Non-pigmented ciliary epithelial cell (primary cell): ENCODE data around the gene ARMC8.

ENCODE experiments used
- DNase-seq: peaks from one replicate; pipeline ENCODE4 v3.0.0-alpha.2; 2010; ENCODE audit warnings: low read depth

Gene ARMC8

GRCh38 chr3:138307899-138308298 lies 120.8 kb downstream of the ARMC8 start:
- DNase-seq = no peak

DNA sequence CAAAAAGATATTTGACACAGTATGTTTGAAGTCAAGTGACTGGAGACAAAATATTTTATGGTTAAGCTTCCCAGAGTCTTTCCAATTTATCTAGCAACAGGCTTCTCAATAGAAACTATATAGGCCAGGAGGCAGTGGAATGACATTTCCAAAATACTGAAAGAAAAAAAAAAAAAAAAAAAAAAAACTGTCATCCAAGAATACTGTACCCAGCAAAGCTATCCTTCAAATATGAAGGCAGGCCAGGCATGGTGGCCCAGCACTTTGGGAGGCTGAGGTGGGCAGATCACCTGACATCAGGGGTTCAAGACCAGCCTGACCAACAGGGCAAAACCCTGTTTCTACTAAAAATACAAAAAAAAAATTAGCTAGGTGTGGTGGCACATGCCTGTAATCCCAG lies 121.7 kb downstream of the ARMC8 start:
- DNase-seq = no peak

DNA sequence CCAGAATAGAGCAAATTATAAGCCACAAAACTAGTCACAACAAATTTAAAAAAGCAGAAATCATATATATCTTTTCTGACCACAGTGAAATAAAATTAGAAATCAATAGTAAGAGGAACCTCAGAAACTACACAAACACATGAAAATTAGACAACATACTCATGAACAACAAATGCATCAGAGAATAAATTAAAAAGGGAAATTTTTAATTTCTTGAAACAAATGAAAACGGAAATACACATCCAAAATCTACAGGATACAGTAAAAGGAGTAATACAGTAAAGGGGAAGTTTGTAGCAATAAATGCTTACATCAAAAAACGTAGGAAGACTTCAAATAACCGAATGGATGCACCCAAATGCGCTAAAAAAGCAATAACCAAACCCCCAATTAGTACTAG lies 123.4 kb downstream of the ARMC8 start:
- no peak for DNase-seq

DNA sequence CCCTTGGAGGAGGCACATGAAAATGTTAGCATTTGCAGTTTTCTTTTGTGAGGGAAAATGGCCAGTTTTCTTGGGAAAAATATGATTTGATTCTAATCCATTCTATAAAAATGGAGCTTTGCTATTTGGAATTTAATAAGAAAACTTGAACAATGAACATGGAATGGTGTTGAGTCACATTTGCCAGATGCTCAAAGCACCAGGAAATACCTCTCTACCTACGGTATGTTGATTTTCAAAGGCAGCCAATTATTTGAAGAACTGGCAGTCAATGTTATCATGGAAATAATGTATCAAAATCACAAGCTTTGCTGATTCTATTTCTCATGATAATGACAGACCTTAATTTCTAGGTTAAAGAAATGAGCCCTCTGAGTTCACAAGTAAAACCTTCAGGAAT lies 127.7 kb downstream of the ARMC8 start:
- DNase-seq = peak; percentile 22

- no peak for DNase-seq
Observed at GRCh38 chr3:138317687-138318086, 130.6 kb downstream of the ARMC8 start.

GRCh38 chr3:138323971-138324370 lies 136.9 kb downstream of the ARMC8 start:
- no peak for DNase-seq

DNA sequence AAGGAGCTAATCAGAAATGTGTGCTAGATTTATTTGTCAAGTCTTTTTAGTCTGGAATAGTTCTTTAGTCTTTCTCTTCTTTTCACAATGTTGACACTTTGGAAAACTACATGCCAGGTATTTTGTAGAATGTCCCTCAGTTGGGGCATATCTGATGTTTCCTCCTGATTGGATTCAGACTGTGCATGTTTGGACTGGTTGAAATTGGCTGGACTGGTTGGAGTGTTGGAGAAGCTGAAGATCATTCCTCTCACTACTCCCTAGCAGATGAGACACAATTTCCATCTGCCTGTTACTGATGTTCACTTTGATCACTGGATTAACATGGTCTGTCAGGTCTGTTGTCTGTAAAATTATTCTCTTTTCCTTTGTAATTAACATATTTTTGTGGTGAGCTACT lies 138.9 kb downstream of the ARMC8 start:
- DNase-seq = no peak

DNA sequence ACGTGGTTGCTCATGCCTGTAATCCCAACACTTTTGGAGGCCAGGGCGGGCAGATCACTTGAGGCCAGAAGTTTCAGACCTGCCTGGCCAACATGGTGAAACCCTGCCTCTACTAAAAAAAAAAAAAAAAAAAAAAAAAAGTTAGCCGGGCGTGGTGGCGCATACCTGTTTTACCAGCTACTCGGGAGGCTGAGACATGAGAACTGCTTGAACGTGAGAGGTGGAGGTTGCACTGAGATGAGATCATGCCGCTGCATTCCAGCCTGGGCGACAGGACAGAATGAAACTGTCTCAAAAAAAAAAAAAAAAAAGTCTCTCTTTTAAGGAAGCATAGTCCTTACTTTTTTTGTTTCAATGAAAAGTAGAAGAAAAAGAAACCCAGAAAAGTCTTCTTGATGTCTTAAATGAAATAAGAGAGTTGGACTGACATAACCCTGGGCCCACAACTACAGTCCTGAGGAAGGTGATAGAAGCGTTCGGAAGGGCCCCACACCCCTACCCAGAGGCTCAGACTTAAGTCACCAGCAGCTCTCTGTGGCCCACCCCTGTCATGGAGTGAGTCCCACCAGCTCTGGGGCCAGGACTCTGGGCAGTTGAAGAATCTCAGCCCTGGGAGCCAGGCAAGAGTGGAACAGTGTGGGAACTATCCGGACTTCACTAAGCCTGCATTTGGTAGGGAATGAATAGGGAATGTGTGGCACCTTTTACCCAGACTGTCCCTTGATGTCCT lies 139.9 kb downstream of the ARMC8 start:
- DNase-seq = no peak

GRCh38 chr3:138327831-138328230 lies 140.7 kb downstream of the ARMC8 start:
- DNase-seq = no peak

DNA sequence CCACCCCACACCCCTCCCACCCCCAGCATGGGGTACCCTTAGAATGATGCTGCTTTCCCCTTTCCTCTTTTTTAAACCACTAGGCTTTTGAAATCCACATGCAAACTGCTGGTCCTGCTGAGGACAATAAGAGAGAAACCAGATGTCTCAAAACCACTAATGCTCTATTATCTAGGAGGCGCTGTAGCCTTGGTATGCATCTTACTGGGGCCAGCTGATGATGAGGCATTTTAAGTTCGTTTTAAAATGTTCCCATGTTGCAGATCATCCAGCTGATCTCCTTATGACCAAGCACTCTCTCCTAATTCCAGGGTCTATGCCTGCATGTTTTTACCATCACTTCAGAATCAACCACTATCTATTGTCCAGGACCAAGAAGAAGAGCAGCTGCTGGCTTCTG lies 141.2 kb downstream of the ARMC8 start:
- no peak for DNase-seq

DNA sequence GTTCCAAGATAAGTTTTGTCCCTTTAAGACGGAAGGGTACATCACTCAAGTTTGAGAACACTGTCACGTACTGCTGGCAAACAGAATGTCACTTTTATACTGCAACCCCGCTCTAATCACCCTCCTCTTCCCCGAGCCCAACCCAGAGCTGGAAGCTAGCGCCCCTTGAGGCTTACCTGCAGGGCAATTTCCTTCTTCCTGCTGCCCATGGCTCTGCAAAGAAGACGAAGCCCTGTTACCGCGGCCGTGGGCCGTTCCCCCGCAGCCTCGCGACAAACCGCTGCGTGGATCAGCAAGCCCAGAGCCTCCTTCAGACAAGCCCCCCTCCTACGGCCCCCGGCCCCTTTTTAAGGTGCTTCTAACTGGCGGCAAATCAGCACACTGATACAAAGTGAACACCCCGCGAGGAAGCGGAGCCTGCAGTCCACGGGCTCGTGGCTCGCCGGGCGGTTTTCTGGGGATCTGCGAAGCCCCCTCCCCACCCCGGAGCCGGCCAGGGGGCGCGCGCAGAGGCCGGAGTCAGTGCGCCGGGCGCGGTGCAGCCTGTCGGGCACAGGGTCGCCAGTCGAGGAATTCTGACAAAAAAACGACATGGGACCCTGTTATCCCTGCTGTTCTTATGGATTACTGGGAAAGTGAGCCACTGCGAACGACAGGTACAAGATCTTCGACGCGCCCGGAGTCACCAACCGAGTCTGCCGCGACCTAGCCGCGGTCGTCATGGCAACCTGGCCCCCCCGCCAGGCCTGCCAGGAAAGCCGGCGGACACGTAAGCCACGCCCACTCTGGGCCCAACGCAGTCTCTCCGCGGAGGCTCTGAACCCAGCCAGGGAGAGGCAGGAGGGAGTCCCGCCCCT lies 142.3 kb downstream of the ARMC8 start, which contains the start of gene NME9:
Gene NME9, minus strand, starts transcription at position 725 of the 857 bp plus-strand sequence. Its CDS starts 516 bp downstream, at position 209.
- DNase-seq = no peak

DNA sequence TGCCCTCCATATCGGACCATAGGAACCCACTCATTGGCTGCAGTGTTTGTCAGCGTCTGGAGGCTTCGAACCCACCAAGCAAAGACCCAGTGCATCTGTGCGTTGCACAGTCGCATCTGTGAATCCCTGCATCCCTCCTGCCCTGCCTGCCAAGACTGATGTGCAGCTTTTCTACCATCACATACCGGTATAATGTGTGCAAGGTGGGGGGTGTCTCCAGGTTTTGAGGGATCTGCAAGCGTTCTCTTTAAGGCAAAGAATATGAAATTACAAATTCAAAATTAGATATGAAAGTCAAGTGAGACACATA lies 142.8 kb downstream of the ARMC8 start:
- no peak for DNase-seq

DNA sequence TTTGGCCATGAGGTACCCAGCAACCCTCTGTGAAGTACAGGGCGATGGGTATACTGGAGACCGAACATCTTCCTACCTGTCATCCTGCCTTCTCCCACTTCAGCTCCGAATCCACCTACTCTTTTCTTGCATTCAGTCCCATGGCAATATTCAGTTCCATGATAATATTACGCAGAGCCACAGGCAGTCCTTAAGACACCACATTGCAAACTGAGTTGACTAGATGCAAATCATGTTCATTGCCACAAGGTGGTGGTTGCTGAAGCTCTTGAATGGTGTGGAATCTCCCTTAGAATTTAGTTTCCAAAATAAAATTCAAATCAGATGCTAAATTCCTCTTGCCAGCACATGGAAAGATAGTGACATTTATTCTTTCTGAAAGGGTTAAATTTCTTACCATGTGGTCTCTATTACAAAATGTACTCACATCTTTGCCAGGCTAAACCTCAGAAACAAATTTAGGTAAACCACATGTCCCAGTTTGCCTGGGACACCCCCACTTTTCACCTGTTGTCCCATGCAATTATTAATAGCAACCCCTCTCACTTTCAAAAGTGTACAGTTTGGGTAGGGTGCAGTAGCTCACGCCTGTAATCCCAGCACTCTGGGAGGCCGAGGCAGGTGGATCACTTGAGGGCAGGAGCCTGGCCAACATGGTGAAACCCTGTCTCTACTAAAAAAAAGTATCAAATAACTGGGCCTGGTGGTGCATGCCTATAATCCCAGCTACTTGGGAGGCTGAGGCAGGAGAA lies 144.2 kb downstream of the ARMC8 start:
- no peak for DNase-seq

DNA sequence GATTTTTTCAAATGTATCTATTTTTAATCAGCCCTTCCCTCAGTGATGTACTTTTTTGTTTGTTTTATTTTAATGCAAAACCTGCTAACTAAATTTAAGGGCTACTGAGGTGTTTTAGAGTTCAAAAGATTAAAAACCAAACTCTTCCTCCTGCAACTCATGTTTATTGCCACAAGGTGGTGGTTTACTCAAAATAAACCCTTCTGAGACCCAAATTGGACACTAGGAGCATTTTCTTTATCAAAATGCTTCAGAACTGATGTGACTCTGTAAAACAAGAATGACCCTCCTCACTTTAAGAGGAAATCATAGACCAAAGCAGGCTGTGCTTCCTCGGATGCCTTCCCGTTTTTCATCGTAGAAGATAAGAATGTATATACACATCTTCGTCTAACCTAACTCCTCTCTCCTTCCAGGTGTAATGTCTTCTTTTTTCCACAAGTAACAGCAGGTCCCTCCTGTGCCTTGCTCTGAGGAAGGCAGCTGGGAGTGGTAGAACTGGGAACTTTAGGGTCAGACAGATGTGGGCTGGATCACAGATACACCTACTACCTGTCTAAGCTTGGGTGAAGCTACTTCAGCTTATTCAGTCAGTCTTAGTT lies 145.5 kb downstream of the ARMC8 start:
- DNase-seq = no peak

GRCh38 chr3:138334608-138335007 lies 147.5 kb downstream of the ARMC8 start:
- no peak for DNase-seq

- no peak for DNase-seq
Observed at GRCh38 chr3:138336454-138336999, 149.4 kb downstream of the ARMC8 start.

DNA sequence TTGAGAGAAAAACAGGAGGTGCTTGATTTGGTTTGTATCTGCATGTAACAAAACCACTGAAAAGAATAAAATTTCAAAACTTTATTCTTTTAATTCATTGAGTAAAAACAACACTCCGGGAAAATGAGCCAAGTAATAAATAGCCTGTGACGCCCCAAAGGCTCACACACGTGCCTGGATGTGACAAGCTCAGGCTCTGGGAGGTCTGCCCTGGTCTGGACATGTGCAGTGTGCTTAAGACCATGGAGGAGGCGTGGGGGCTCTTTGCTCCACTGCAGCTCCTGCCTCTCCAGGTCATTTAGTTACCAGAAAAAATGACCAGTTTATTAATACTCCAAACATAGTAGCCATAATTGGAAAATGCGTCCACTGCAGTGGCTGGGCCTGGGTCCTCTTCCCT lies 151.1 kb downstream of the ARMC8 start:
- no peak for DNase-seq

DNA sequence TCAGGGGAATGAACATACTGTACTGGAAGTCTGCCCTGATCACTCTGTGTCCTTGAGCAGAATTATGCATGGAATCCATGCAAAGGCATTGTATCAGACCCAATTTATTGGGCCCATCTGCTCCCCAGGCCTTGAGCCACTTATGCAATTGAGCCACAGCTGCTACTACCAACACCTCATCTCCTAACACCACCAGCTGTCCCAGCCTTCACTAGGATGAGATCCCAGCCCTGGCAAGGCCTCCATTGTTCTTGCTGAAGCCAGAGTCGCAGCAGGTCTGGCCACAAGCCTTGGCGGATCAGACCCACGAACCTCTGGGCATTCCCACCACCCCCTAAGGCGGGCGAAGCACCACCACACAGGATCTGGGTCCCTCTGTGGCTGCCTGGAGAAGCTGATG lies 151.7 kb downstream of the ARMC8 start:
- no peak for DNase-seq

DNA sequence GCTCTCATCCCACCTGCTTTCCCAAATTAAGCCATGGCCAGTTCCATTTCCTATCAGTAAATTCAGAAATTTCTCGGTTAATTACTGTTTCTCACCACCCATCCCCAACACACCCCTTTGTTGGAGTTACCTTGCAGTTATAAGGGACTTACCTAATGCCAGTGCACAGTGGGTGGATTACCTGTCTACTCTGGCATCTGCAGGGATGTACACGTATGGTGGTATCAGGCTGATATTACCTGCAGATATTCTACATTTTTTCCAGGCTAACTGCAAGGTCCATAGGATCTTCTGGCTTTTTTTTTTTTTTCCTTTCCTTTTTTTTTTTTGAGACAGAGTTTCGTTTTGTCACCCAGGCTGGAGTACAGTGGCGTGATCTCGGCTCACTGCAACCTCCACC lies 153.4 kb downstream of the ARMC8 start:
- no peak for DNase-seq

DNA sequence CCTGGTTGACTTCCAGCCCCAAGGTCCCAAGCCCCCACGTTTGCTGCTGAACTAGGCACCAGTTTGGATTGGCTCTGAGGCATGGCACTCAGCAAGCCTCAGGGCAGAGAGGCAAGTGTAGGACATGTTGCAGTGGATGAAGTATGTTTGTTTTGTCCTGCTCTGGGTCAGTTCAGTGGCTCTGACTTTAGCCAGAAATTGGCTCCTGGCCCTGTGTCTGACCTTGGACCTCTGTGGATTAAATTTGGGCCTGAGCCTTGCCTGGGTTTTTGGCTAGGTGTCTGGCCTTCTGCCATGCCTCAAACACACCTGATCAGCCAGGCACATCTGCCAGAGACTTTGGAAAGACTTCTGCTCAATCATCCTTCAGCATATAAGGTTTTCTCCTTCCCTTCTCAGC lies 157.7 kb downstream of the ARMC8 start:
- DNase-seq = no peak
